ENCODE measurements around the gene PRR35.
A peak's percentile ranks its signal among the peaks of the same experiment; 100 is the strongest.

The PRR35 gene

DNA sequence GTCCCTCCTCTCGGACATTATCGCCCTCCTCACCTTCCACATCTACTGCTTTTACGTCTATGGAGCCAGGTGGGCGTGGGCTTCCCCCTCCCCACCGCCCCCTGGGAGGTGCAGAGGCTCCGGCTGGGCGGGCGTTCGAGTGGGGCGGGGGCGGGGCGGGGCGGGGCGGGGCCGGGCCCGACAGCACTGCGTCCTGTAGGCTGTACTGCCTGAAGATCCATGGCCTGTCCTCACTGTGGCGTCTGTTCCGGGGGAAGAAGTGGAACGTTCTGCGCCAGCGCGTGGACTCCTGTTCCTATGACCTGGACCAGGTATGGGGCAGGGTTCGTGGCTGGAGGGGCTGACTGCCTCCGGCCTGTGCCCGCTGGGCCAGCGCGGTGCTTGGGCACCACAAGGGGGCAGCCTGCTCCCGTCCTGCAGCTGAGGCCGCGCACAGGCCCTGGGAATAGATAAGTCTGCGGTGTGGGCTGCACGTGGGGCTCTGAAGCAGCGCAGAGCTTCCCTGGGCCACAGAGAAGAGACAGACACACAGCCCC, 18.7 kb downstream of the PRR35 start:
- Mint-ChIP-seq H3K27me3 (no peaks in the 10 kb centered on the region), H3K4me1 (no peaks in the 10 kb centered on the region), H3K27ac (ENCODE audit: low read depth) (no peak overlapping the region), H3K36me3 (ENCODE audit: insufficient read depth) (no peaks in the 10 kb centered on the region), H3K4me3 (no peak overlapping the region), H3K9me3 (no peaks in the 10 kb centered on the region)
- peak; percentile 86 for ATAC-seq (replicated peaks; ENCODE audit: extremely low read depth, poor library complexity, severe bottlenecking)
- peak in 1 of 2 donors; percentile 47 for DNase-seq (ENCODE audit: low spot score in 2 of 2)

GRCh38 chr16:580141-580945, 20.1 kb downstream of the PRR35 start:
- no peaks in the 10 kb centered on the region for H3K9me3 Mint-ChIP-seq
- H3K27me3 Mint-ChIP-seq = no peaks in the 10 kb centered on the region
- no peak overlapping the region for H3K4me3 Mint-ChIP-seq
- no peak overlapping the region for H3K27ac Mint-ChIP-seq (ENCODE audit: low read depth)
- no peak for DNase-seq (ENCODE audit: low spot score in 2 of 2)
- H3K4me1 Mint-ChIP-seq = no peaks in the 10 kb centered on the region
- ATAC-seq (replicated peaks; ENCODE audit: extremely low read depth, poor library complexity, severe bottlenecking) = no peak
- H3K36me3 Mint-ChIP-seq (ENCODE audit: insufficient read depth) = no peaks in the 10 kb centered on the region

- ATAC-seq (replicated peaks; ENCODE audit: extremely low read depth, poor library complexity, severe bottlenecking) = no peak
- no peak for DNase-seq (ENCODE audit: low spot score in 2 of 2)
- Mint-ChIP-seq H3K36me3 (ENCODE audit: insufficient read depth) (no peaks in the 10 kb centered on the region), H3K9me3 (no peaks in the 10 kb centered on the region), H3K27me3 (no peaks in the 10 kb centered on the region), H3K27ac (ENCODE audit: low read depth) (no peak overlapping the region), H3K4me1 (no peaks in the 10 kb centered on the region), H3K4me3 (no peak overlapping the region)
Measured at GRCh38 chr16:580946-581498, 20.8 kb downstream of the PRR35 start.

GRCh38 chr16:582218-582613, 22.0 kb downstream of the PRR35 start:
- Mint-ChIP-seq H3K4me1 (no peaks in the 10 kb centered on the region), H3K36me3 (ENCODE audit: insufficient read depth) (no peaks in the 10 kb centered on the region), H3K27me3 (no peaks in the 10 kb centered on the region), H3K4me3 (no peak overlapping the region), H3K27ac (ENCODE audit: low read depth) (no peak overlapping the region), H3K9me3 (no peaks in the 10 kb centered on the region)
- DNase-seq (ENCODE audit: low spot score in 2 of 2) = no peak
- ATAC-seq (replicated peaks; ENCODE audit: extremely low read depth, poor library complexity, severe bottlenecking) = no peak

GRCh38 chr16:582614-583331, 22.6 kb downstream of the PRR35 start:
- no peaks in the 10 kb centered on the region for H3K4me1 Mint-ChIP-seq
- H3K9me3 Mint-ChIP-seq = no peaks in the 10 kb centered on the region
- DNase-seq (ENCODE audit: low spot score in 2 of 2) (no peak), ATAC-seq (replicated peaks; ENCODE audit: extremely low read depth, poor library complexity, severe bottlenecking) (no peak)
- no peak overlapping the region for H3K27ac Mint-ChIP-seq (ENCODE audit: low read depth)
- H3K4me3 Mint-ChIP-seq = no peak overlapping the region
- no peaks in the 10 kb centered on the region for H3K27me3 Mint-ChIP-seq
- peaks cover 2% of the 10 kb centered on the region for H3K36me3 Mint-ChIP-seq (ENCODE audit: insufficient read depth)

DNA sequence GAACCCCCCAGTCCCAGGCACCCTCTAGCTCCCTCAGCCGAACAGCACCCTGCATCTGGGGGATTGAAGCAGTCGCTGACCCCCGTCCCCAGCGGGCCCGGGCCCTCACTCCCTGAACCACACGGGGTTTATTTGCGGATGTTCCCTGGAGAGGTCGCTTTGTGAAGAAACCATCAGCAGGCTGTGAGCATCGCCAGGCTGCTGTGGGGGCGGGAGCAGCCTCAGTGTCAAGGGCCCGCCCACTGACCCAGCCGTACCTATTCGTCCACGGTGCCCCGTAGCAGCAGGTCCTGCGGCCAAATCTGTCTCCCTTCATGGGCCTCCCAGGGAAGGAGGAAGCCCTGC, 23.2 kb downstream of the PRR35 start:
- H3K9me3 Mint-ChIP-seq = no peaks in the 10 kb centered on the region
- peaks cover 6% of the 10 kb centered on the region for H3K36me3 Mint-ChIP-seq (ENCODE audit: insufficient read depth)
- peaks cover 5% of the 10 kb centered on the region for H3K4me1 Mint-ChIP-seq
- H3K27ac Mint-ChIP-seq (ENCODE audit: low read depth) = no peak overlapping the region
- ATAC-seq (replicated peaks; ENCODE audit: extremely low read depth, poor library complexity, severe bottlenecking) (no peak), DNase-seq (ENCODE audit: low spot score in 2 of 2) (no peak)
- H3K27me3 Mint-ChIP-seq = no peaks in the 10 kb centered on the region
- no peak overlapping the region for H3K4me3 Mint-ChIP-seq

- H3K9me3 Mint-ChIP-seq = no peaks in the 10 kb centered on the region
- peaks cover 9% of the 10 kb centered on the region for H3K36me3 Mint-ChIP-seq (ENCODE audit: insufficient read depth)
- ATAC-seq (replicated peaks; ENCODE audit: extremely low read depth, poor library complexity, severe bottlenecking) = no peak
- H3K4me3 Mint-ChIP-seq = no peak overlapping the region
- no peak for DNase-seq (ENCODE audit: low spot score in 2 of 2)
- H3K4me1 Mint-ChIP-seq = peaks cover 7% of the 10 kb centered on the region
- no peak overlapping the region for H3K27ac Mint-ChIP-seq (ENCODE audit: low read depth)
- H3K27me3 Mint-ChIP-seq = no peaks in the 10 kb centered on the region
Measured at GRCh38 chr16:583815-584591, 23.8 kb downstream of the PRR35 start.

- H3K27ac Mint-ChIP-seq (ENCODE audit: low read depth) = no peak overlapping the region
- H3K4me1 Mint-ChIP-seq = peaks cover 7% of the 10 kb centered on the region
- no peak for DNase-seq (ENCODE audit: low spot score in 2 of 2)
- no peaks in the 10 kb centered on the region for H3K27me3 Mint-ChIP-seq
- no peaks in the 10 kb centered on the region for H3K9me3 Mint-ChIP-seq
- no peak for ATAC-seq (replicated peaks; ENCODE audit: extremely low read depth, poor library complexity, severe bottlenecking)
- no peak overlapping the region for H3K4me3 Mint-ChIP-seq
- H3K36me3 Mint-ChIP-seq (ENCODE audit: insufficient read depth) = peaks cover 16% of the 10 kb centered on the region
Measured at GRCh38 chr16:585351-585750, 25.2 kb downstream of the PRR35 start.

GRCh38 chr16:586047-586644, 26.0 kb downstream of the PRR35 start:
- Mint-ChIP-seq H3K4me3 (no peak overlapping the region), H3K36me3 (ENCODE audit: insufficient read depth) (peaks cover 18% of the 10 kb centered on the region), H3K27me3 (no peaks in the 10 kb centered on the region), H3K9me3 (no peaks in the 10 kb centered on the region), H3K27ac (ENCODE audit: low read depth) (no peak overlapping the region), H3K4me1 (peaks cover 15% of the 10 kb centered on the region)
- no peak for ATAC-seq (replicated peaks; ENCODE audit: extremely low read depth, poor library complexity, severe bottlenecking)
- no peak for DNase-seq (ENCODE audit: low spot score in 2 of 2)

DNA sequence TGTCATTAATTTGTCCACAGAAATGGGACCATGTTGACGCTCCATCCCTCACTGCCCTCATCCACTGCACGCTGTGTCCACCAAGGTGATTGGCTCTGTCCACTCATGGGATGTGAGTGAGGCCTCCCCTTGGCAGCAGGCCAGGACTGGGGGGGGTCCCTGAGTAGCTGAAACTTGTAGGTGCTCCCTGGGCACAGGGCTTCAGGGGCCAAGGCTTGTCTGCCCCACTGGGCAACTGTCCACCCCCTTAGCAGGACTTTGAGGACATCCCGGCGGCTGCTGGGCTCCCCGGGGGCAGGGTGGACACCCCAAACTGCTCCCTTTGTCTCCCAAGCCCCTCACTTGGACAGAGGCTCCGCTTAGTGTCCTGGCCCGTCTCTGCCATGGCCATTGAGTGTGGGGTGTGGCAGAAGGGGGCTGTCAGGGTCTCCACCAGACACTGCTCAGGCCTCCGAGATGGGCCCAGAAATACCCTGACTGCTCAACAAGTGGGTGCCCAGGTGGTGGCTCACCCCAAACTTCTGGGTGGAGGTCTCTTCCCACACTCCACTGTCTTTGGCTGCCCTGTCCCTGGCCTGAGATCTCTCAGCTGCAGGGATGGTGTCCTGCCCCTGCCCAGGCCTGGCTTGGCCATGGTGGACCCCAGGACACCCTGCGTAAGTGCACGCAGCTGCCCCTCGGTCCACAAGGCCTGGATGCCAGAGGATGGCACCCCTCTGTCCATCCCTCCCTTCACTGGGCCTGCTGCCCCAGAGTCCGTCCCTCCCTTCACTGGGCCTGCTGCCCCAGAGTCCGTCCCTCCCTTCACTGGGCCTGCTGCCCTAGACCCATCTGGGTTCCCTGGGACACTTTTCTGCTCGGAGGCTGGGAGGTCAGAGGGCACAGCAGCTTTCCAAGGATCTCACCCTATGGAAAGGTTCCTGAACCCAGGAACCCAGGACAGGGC, 26.7 kb downstream of the PRR35 start:
- no peaks in the 10 kb centered on the region for H3K9me3 Mint-ChIP-seq
- no peaks in the 10 kb centered on the region for H3K27me3 Mint-ChIP-seq
- peak overlapping the region; percentile 50 for H3K4me3 Mint-ChIP-seq
- H3K36me3 Mint-ChIP-seq (ENCODE audit: insufficient read depth) = peaks cover 19% of the 10 kb centered on the region
- no peak overlapping the region for H3K27ac Mint-ChIP-seq (ENCODE audit: low read depth)
- DNase-seq (ENCODE audit: low spot score in 2 of 2) (no peak), ATAC-seq (replicated peaks; ENCODE audit: extremely low read depth, poor library complexity, severe bottlenecking) (no peak)
- H3K4me1 Mint-ChIP-seq = peaks cover 19% of the 10 kb centered on the region

DNA sequence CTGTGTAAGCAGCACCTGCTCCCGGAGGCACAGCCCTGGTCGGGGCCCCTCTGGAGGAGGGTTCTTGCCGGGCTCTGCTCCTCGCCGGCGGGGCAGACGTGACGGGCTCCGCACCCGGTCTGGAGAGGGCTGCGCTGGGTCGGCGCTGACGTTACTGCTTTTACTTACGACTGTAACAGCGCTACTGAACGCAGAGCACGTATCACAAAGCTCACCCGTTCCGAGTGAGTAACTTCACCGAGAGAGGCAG, 28.4 kb downstream of the PRR35 start:
- Mint-ChIP-seq H3K27me3 (no peaks in the 10 kb centered on the region), H3K27ac (ENCODE audit: low read depth) (peak overlapping the region; percentile 92), H3K4me3 (peak overlapping the region; percentile 90), H3K36me3 (ENCODE audit: insufficient read depth) (peaks cover 19% of the 10 kb centered on the region), H3K4me1 (peaks cover 33% of the 10 kb centered on the region), H3K9me3 (no peaks in the 10 kb centered on the region)
- ATAC-seq (replicated peaks; ENCODE audit: extremely low read depth, poor library complexity, severe bottlenecking) (peak; percentile 30), DNase-seq (ENCODE audit: low spot score in 2 of 2) (peak in 1 of 2 donors; percentile 56)
